Nephron progenitor cell (in vitro differentiated cells): ENCODE results near the gene STK17B.

Experiments
- DNase-seq: peaks from one replicate; pipeline ENCODE4 v3.0.0; 2021
- H3K27ac Mint-ChIP-seq: 2 replicates; pipeline ENCODE4 v1.8.0; 2021; ENCODE audit warnings: mild to moderate bottlenecking, moderate library complexity, mixed read lengths
- H3K27me3 Mint-ChIP-seq: 2 replicates; pipeline ENCODE4 v1.8.0; 2021; ENCODE audit warnings: mild to moderate bottlenecking, low read depth, mixed read lengths; ENCODE audit not compliant: poor library complexity
- H3K36me3 Mint-ChIP-seq: 2 replicates; pipeline ENCODE4 v1.8.0; 2021; ENCODE audit warnings: low read depth, mixed read lengths
- H3K4me1 Mint-ChIP-seq: 2 replicates; pipeline ENCODE4 v1.8.0; 2021; ENCODE audit warnings: mixed read lengths
- H3K4me3 Mint-ChIP-seq: 2 replicates; pipeline ENCODE4 v1.8.0; 2021; ENCODE audit warnings: mild to moderate bottlenecking, moderate library complexity, mixed read lengths
- H3K9me3 Mint-ChIP-seq: 2 replicates; pipeline ENCODE4 v1.8.0; 2021; ENCODE audit warnings: mild to moderate bottlenecking, moderate library complexity, mixed read lengths
- CTCF ChIP-seq: fragments of 200-600 bp; sonication (generic); IDR thresholded peaks from 2 replicates; pipeline ENCODE4 v1.5.0; 2021; ENCODE audit warnings: antibody characterized with exemption

Gene STK17B

GRCh38 chr2:196183172-196183473 is 11.7 kb upstream of the STK17B start:
- Mint-ChIP-seq H3K27ac (no peak overlapping the region), H3K36me3 (no peaks in the 10 kb centered on the region), H3K9me3 (no peaks in the 10 kb centered on the region), H3K27me3 (peaks cover 6% of the 10 kb centered on the region), H3K4me1 (no peaks in the 10 kb centered on the region), H3K4me3 (no peak overlapping the region)
- no peak for DNase-seq
- TF ChIP-seq CTCF = no peak

DNA sequence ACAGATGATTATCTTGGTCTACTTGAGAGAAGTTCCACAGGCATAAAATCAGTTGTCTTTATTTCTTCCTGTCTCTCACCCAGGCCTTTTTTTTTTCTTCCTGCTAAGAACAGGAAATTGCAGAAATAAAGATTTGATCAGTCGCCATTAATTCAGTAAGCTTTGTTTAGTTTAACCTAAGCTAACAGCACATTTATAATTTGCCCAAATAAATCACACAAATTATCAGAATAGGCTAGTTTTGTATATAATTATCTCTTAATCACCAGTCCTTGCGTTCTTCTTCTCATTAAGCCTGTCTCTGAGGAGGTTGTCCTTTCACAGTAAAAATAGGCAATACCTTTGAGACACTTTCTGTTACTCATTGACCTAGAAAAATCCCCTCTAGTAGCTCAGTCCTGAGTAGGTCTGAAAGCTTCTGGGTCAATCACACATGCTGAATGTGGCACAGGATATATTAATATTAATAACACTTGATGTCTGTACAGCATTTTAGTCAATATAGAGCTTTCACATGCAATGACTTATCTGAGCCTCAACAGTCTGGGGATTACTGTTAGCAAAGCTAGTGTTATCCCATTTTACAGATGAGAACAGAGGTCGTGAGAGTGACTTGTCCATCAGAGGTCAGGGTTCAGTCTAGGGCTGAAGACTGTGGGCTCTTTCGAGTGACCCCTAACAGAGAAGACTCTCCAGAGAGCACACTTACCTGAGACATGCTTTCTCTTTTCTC is 11.2 kb upstream of the STK17B start:
- TF ChIP-seq CTCF = no peak
- H3K4me1 Mint-ChIP-seq = no peaks in the 10 kb centered on the region
- no peak overlapping the region for H3K27ac Mint-ChIP-seq
- no peaks in the 10 kb centered on the region for H3K9me3 Mint-ChIP-seq
- H3K36me3 Mint-ChIP-seq = no peaks in the 10 kb centered on the region
- H3K27me3 Mint-ChIP-seq = peaks cover 6% of the 10 kb centered on the region
- H3K4me3 Mint-ChIP-seq = no peak overlapping the region
- no peak for DNase-seq

- Mint-ChIP-seq H3K27ac (no peak overlapping the region), H3K4me1 (no peaks in the 10 kb centered on the region)
- TF ChIP-seq CTCF = no peak
These were observed 10.1 kb upstream of the STK17B start for GRCh38 chr2:196181484-196181883.

DNA sequence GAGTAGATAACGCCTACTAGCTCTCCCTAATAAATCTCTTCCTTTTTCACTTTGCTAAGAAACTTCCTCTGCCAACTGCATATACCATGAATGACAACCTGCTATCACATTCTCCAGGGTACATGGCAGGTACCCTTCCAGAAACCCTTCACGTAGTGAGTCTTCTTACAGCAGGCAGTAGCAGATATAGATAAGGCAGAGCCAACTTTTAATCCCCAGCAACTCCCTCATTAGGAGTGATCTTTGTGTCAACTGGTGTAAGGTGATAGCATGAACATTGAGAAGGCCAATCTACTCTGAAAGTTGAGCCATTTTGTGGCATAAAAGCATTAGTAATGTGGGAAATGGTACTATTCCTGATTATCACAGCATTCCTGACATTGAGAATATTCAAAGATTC is 5.7 kb upstream of the STK17B start:
- no peak for TF ChIP-seq CTCF
- H3K4me1 Mint-ChIP-seq = no peaks in the 10 kb centered on the region
- H3K36me3 Mint-ChIP-seq = no peaks in the 10 kb centered on the region
- no peak for DNase-seq
- no peak overlapping the region for H3K27ac Mint-ChIP-seq
- H3K4me3 Mint-ChIP-seq = no peak overlapping the region
- peaks cover 21% of the 10 kb centered on the region for H3K27me3 Mint-ChIP-seq
- H3K9me3 Mint-ChIP-seq = no peaks in the 10 kb centered on the region

More at GRCh38 chr2:196181484-196181883, 10.1 kb upstream of the STK17B start:
- Mint-ChIP-seq H3K27me3 (peaks cover 4% of the 10 kb centered on the region), H3K9me3 (no peaks in the 10 kb centered on the region), H3K4me3 (no peak overlapping the region), H3K36me3 (no peaks in the 10 kb centered on the region)
- DNase-seq = no peak

GRCh38 chr2:196176142-196176738 is 4.9 kb upstream of the STK17B start:
- Mint-ChIP-seq H3K27ac (no peak overlapping the region), H3K36me3 (no peaks in the 10 kb centered on the region), H3K4me1 (no peaks in the 10 kb centered on the region), H3K4me3 (no peak overlapping the region), H3K9me3 (no peaks in the 10 kb centered on the region), H3K27me3 (peaks cover 25% of the 10 kb centered on the region)
- DNase-seq = no peak
- TF ChIP-seq CTCF = no peak

GRCh38 chr2:196174404-196174803 is 3.0 kb upstream of the STK17B start:
- TF ChIP-seq CTCF = no peak
- H3K4me1 Mint-ChIP-seq = peaks cover 13% of the 10 kb centered on the region
- no peak for DNase-seq
- H3K36me3 Mint-ChIP-seq = no peaks in the 10 kb centered on the region
- no peak overlapping the region for H3K4me3 Mint-ChIP-seq
- H3K9me3 Mint-ChIP-seq = no peaks in the 10 kb centered on the region
- H3K27ac Mint-ChIP-seq = no peak overlapping the region
- H3K27me3 Mint-ChIP-seq = peaks cover 25% of the 10 kb centered on the region
